ENCODE results near the gene IGSF9.

Gene IGSF9

GRCh38 chr1:159935305-159935704 lies 10.1 kb downstream of the IGSF9 start:
- DNase-seq (ENCODE audit: low spot score) (no peak), ATAC-seq (ENCODE audit: low read depth) (no peak)
- Histone ChIP-seq H3K27me3 (ENCODE audit: insufficient read depth, poor library complexity, severe bottlenecking) (no peaks in the 10 kb centered on the region), H3K36me3 (ENCODE audit: low read depth) (no peaks in the 10 kb centered on the region), H3K4me3 (ENCODE audit: severe bottlenecking) (no peak overlapping the region), H3K9me3 (ENCODE audit: severe bottlenecking) (no peaks in the 10 kb centered on the region), H3K4me1 (ENCODE audit: insufficient read depth, poor library complexity, severe bottlenecking) (peaks cover 14% of the 10 kb centered on the region), H3K27ac (ENCODE audit: poor library complexity, severe bottlenecking) (no peak overlapping the region)
- no peak for TF ChIP-seq CTCF (IDR thresholded peaks at IDR 0.05; ENCODE audit: poor library complexity, severe bottlenecking)

GRCh38 chr1:159934136-159935039 lies 11.0 kb downstream of the IGSF9 start:
- no peak overlapping the region for H3K4me3 ChIP-seq (ENCODE audit: severe bottlenecking)
- peaks cover 14% of the 10 kb centered on the region for H3K4me1 ChIP-seq (ENCODE audit: insufficient read depth, poor library complexity, severe bottlenecking)
- DNase-seq (ENCODE audit: low spot score) (no peak), ATAC-seq (ENCODE audit: low read depth) (no peak)
- H3K27me3 ChIP-seq (ENCODE audit: insufficient read depth, poor library complexity, severe bottlenecking): no peaks in the 10 kb centered on the region
- H3K36me3 ChIP-seq (ENCODE audit: low read depth): 0 out of 2 replicates have a peak, but pooled peaks cover 4% of the 10 kb centered on the region
- peak overlapping the region; percentile 46 for H3K27ac ChIP-seq (ENCODE audit: poor library complexity, severe bottlenecking)
- no peak for TF ChIP-seq CTCF (IDR thresholded peaks at IDR 0.05; ENCODE audit: poor library complexity, severe bottlenecking)
- H3K9me3 ChIP-seq (ENCODE audit: severe bottlenecking): no peaks in the 10 kb centered on the region

- H3K27ac ChIP-seq (ENCODE audit: poor library complexity, severe bottlenecking): peak overlapping the region; percentile 46
- no peaks in the 10 kb centered on the region for H3K9me3 ChIP-seq (ENCODE audit: severe bottlenecking)
- no peak for TF ChIP-seq CTCF (IDR thresholded peaks at IDR 0.05; ENCODE audit: poor library complexity, severe bottlenecking)
- H3K4me1 ChIP-seq (ENCODE audit: insufficient read depth, poor library complexity, severe bottlenecking): peaks cover 14% of the 10 kb centered on the region
- H3K27me3 ChIP-seq (ENCODE audit: insufficient read depth, poor library complexity, severe bottlenecking): no peaks in the 10 kb centered on the region
- H3K4me3 ChIP-seq (ENCODE audit: severe bottlenecking): no peak overlapping the region
- 0 out of 2 replicates have a peak, but pooled peaks cover 4% of the 10 kb centered on the region for H3K36me3 ChIP-seq (ENCODE audit: low read depth)
- ATAC-seq (ENCODE audit: low read depth) (peak; percentile 47), DNase-seq (ENCODE audit: low spot score) (no peak)
Measured at GRCh38 chr1:159933347-159933746, 12.1 kb downstream of the IGSF9 start.

- TF ChIP-seq CTCF (IDR thresholded peaks at IDR 0.05; ENCODE audit: poor library complexity, severe bottlenecking): no peak
- no peak overlapping the region for H3K4me3 ChIP-seq (ENCODE audit: severe bottlenecking)
- peak overlapping the region; percentile 46 for H3K27ac ChIP-seq (ENCODE audit: poor library complexity, severe bottlenecking)
- H3K36me3 ChIP-seq (ENCODE audit: low read depth): 0 out of 2 replicates have a peak, but pooled peaks cover 4% of the 10 kb centered on the region
- peaks cover 13% of the 10 kb centered on the region for H3K4me1 ChIP-seq (ENCODE audit: insufficient read depth, poor library complexity, severe bottlenecking)
- peak; percentile 9; the same call in 2 of the 3 replicates for ATAC-seq (ENCODE audit: low read depth)
- no peak for DNase-seq (ENCODE audit: low spot score)
- no peaks in the 10 kb centered on the region for H3K27me3 ChIP-seq (ENCODE audit: insufficient read depth, poor library complexity, severe bottlenecking)
- no peaks in the 10 kb centered on the region for H3K9me3 ChIP-seq (ENCODE audit: severe bottlenecking)
Measured at GRCh38 chr1:159932296-159933285, 12.8 kb downstream of the IGSF9 start.

Measured in RWPE2 (cell line).